Ovary (tissue), 3 donors: ENCODE data around the gene UCHL1.

Experiments
- EP300 ChIP-seq: sonication (generic); formaldehyde crosslinking; IDR thresholded peaks from one replicate; pipeline ENCODE4 v1.6.1; 2017; ENCODE audit warnings: antibody characterized with exemption
- POLR2A ChIP-seq: fragments of 450-650 bp; IDR thresholded peaks from one replicate; pipeline ENCODE4 v1.6.1; 2017; ENCODE audit warnings: antibody characterized with exemption, mild to moderate bottlenecking, moderate library complexity
- TF ChIP-seq, protein P1 (sequence below), 3 donors: fragments of 450-650 bp in 2 of 3; fragments of 200-600 bp in 1 of 3; IDR thresholded peaks; one replicate each; pipeline versions ENCODE4 v1.5.1 to v1.8.0; 2016 to 2022; ENCODE audit warnings: antibody characterized with exemption in 3 of 3, mild to moderate bottlenecking in 1 of 3
- donor health status: DM: no; HTN: no; CAD: no.

DNA sequence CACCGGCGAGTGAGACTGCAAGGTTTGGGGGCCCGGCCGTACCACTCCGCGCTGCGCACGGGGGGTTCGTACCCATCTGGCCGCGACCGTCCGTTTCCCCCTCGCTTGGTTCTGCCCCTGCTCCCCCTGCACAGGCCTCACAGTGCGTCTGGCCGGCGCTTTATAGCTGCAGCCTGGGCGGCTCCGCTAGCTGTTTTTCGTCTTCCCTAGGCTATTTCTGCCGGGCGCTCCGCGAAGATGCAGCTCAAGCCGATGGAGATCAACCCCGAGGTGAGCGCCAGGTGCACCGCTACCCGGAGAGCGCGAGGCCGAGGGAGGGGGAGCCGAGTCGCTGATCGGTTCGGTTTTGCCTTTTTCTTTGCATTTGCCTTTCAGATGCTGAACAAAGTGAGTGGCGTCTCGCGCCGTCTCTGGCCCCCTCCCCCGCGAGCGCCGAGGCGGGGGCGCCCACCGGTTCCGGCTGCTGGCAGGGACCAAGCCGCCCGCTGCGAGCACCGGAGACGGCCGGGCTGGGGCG is at the start of gene UCHL1:
- TF ChIP-seq, protein P1, sequence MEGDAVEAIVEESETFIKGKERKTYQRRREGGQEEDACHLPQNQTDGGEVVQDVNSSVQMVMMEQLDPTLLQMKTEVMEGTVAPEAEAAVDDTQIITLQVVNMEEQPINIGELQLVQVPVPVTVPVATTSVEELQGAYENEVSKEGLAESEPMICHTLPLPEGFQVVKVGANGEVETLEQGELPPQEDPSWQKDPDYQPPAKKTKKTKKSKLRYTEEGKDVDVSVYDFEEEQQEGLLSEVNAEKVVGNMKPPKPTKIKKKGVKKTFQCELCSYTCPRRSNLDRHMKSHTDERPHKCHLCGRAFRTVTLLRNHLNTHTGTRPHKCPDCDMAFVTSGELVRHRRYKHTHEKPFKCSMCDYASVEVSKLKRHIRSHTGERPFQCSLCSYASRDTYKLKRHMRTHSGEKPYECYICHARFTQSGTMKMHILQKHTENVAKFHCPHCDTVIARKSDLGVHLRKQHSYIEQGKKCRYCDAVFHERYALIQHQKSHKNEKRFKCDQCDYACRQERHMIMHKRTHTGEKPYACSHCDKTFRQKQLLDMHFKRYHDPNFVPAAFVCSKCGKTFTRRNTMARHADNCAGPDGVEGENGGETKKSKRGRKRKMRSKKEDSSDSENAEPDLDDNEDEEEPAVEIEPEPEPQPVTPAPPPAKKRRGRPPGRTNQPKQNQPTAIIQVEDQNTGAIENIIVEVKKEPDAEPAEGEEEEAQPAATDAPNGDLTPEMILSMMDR (IDR thresholded peaks at IDR 0.05): no peak
- peak; percentile 14 for TF ChIP-seq POLR2A
- no peak for TF ChIP-seq EP300
